OCI-LY3 (cell line): ENCODE results near the gene CUX1.
"Not testable (repeated sequence)": the region's sequence is repeated elsewhere in the genome, so short reads cannot be mapped to it uniquely, and the experiment has no call there.

ENCODE experiments used
- H2AFZ ChIP-seq: fragments of 200-600, 300-600 bp; shearing (Covaris generic); 2 replicates; pipeline ENCODE4 v1.6.0; 2014; ENCODE audit warnings: antibody characterized with exemption, low read depth, low read length
- H3K27ac ChIP-seq: fragments of 200-600, 300-600 bp; sonication (generic); 2 replicates; pipeline ENCODE4 v1.5.1; 2014; ENCODE audit warnings: mild to moderate bottlenecking, low read length, moderate library complexity, mixed read lengths
- H3K27me3 ChIP-seq: fragments of 200-600, 300-600 bp; sonication (generic); 2 replicates; pipeline ENCODE4 v1.6.1; 2014; ENCODE audit warnings: low read depth, low read length, mixed read lengths
- H3K36me3 ChIP-seq: fragments of 200-600, 300-600 bp; sonication (generic); replicated peaks from 2 replicates; pipeline ENCODE3; 2014; ENCODE audit warnings: low read depth, low read length, mixed read lengths
- H3K4me1 ChIP-seq: fragments of 300-600, 200-600 bp; sonication (generic); 2 replicates; pipeline ENCODE4 v1.6.1; 2014; ENCODE audit warnings: low read length, mixed read lengths
- H3K4me2 ChIP-seq: fragments of 200-600, 300-600 bp; sonication (generic); 2 replicates; pipeline ENCODE4 v1.6.1; 2014; ENCODE audit warnings: low read length, mixed read lengths
- H3K4me3 ChIP-seq: fragments of 300-600, 200-600 bp; sonication (generic); 2 replicates; pipeline ENCODE4 v1.5.1; 2014; ENCODE audit warnings: antibody characterized with exemption, mild to moderate bottlenecking, low read length, moderate library complexity
- H3K79me2 ChIP-seq: fragments of 300-600, 200-600 bp; shearing (Covaris generic); 2 replicates; pipeline ENCODE4 v1.6.1; 2014; ENCODE audit warnings: mild to moderate bottlenecking, low read length, mixed read lengths
- H3K9ac ChIP-seq: fragments of 300-600, 200-600 bp; shearing (Covaris generic); 2 replicates; pipeline ENCODE4 v1.6.0; 2014; ENCODE audit warnings: mild to moderate bottlenecking, low read length, moderate library complexity
- H3K9me3 ChIP-seq: fragments of 200-600, 300-600 bp; shearing (Covaris generic); 2 replicates; pipeline ENCODE4 v1.6.1; 2014; ENCODE audit warnings: low read length, mixed read lengths; ENCODE audit not compliant: insufficient read depth
- H4K20me1 ChIP-seq: fragments of 200-600, 300-600 bp; sonication (generic); 2 replicates; pipeline ENCODE4 v1.6.1; 2016; ENCODE audit warnings: low read length, mixed read lengths; ENCODE audit not compliant: insufficient read depth
- CTCF ChIP-seq: fragments of 200-600, 300-600 bp; sonication (generic); IDR thresholded peaks from 2 replicates; pipeline ENCODE4 v1.5.1; 2014; ENCODE audit warnings: antibody characterized with exemption, low read length, low read depth
- EZH2phosphoT487 ChIP-seq: fragments of 200-600 bp; shearing (Covaris generic); IDR thresholded peaks from 2 replicates; pipeline ENCODE4 v1.6.1; 2018; ENCODE audit warnings: antibody characterized with exemption, mixed run types, low read depth

The CUX1 gene

GRCh38 chr7:101833799-101834198 lies 16.4 kb downstream of the CUX1 start:
- Histone ChIP-seq H3K4me1 (no peaks in the 10 kb centered on the region), H3K27ac (no peak overlapping the region), H3K27me3 (no peaks in the 10 kb centered on the region), H4K20me1 (peaks cover 83% of the 10 kb centered on the region), H2AFZ (no peak overlapping the region), H3K4me2 (no peak overlapping the region), H3K4me3 (no peak overlapping the region), H3K9me3 (no peaks in the 10 kb centered on the region), H3K9ac (no peak overlapping the region), H3K79me2 (peaks cover 93% of the 10 kb centered on the region), H3K36me3 (no peaks in the 10 kb centered on the region)
- TF ChIP-seq EZH2phosphoT487 (no peak), CTCF (no peak)

GRCh38 chr7:101835136-101835535 lies 17.7 kb downstream of the CUX1 start:
- peaks cover 82% of the 10 kb centered on the region for H4K20me1 ChIP-seq
- no peak overlapping the region for H3K9ac ChIP-seq
- no peak overlapping the region for H3K4me3 ChIP-seq
- no peaks in the 10 kb centered on the region for H3K27me3 ChIP-seq
- peaks cover 93% of the 10 kb centered on the region for H3K79me2 ChIP-seq
- no peak overlapping the region for H3K27ac ChIP-seq
- H3K4me2 ChIP-seq = no peak overlapping the region
- no peak overlapping the region for H2AFZ ChIP-seq
- H3K9me3 ChIP-seq = no peaks in the 10 kb centered on the region
- H3K36me3 ChIP-seq = no peaks in the 10 kb centered on the region
- no peak for TF ChIP-seq CTCF
- TF ChIP-seq EZH2phosphoT487 = no peak
- no peaks in the 10 kb centered on the region for H3K4me1 ChIP-seq

GRCh38 chr7:101837433-101837832 lies 20.0 kb downstream of the CUX1 start:
- not testable (repeated sequence) for H3K27ac ChIP-seq, H3K27me3 ChIP-seq, H3K36me3 ChIP-seq, H3K4me3 ChIP-seq, H3K9me3 ChIP-seq, H2AFZ ChIP-seq, H3K9ac ChIP-seq, H3K4me2 ChIP-seq, H3K4me1 ChIP-seq
- H4K20me1 ChIP-seq = peaks cover 69% of the 10 kb centered on the region
- H3K79me2 ChIP-seq = peaks cover 92% of the 10 kb centered on the region

- no peak for TF ChIP-seq CTCF
- TF ChIP-seq EZH2phosphoT487 = no peak
- no peak overlapping the region for H3K27ac ChIP-seq
- no peak overlapping the region for H2AFZ ChIP-seq
- peaks cover 2% of the 10 kb centered on the region for H3K36me3 ChIP-seq
- no peak overlapping the region for H3K9ac ChIP-seq
- H3K4me2 ChIP-seq = no peak overlapping the region
- no peaks in the 10 kb centered on the region for H3K27me3 ChIP-seq
- H3K4me3 ChIP-seq = no peak overlapping the region
- H4K20me1 ChIP-seq = peaks cover 63% of the 10 kb centered on the region
- H3K79me2 ChIP-seq = peaks cover 90% of the 10 kb centered on the region
- no peaks in the 10 kb centered on the region for H3K9me3 ChIP-seq
- H3K4me1 ChIP-seq = peaks cover 3% of the 10 kb centered on the region; the same call in 1 of the 2 replicates
Measured at GRCh38 chr7:101838837-101839483, 21.5 kb downstream of the CUX1 start.
